Measurements from ENCODE around the gene INSIG1.
A peak's percentile ranks its signal among the peaks of the same experiment; 100 is the strongest.

INSIG1 gene

DNA sequence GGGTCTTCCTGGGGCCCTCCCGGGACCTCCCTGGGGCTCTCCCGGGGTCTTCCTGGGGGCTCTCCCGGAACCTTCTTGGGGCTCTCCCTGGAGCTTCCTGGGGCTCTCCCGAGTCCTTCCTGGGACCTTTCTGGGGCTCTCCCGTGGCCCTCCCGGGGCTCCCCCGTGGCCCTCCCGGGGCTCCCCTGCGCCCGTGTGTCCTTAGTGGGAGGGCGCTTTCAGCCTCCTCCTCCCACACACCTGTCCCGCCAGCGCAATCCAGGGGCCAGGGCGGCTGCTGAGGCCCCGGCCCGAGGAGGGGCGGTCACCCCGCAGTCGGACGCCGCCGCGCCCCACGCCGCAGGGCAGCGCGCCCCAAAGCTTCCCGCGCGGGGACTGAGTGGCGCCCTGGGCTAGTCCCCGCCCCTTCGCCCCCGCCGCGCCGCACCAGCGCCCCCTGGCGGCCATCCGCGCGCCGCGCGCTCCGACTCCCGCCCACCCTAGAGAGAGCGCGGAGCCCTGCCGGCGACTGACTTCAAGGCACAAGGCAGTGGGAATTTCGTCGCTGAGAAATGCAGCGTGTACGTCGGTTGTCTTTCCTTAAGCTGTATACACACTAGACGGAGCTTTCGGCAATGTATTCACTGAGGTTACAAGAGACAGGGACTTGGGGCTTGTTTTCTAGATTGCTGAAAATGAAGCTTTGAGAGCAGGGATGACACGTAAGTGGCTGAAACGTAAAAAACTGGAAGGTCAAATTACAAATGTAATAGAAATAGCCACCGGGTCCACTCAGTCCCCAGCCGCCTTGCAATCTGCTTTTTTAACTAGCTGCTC, 47.1 kb downstream of the INSIG1 start:
- Histone ChIP-seq H3K36me3 (ENCODE audit: insufficient read depth, low read length) (no peaks in the 10 kb centered on the region), H3K9ac (ENCODE audit: low read depth, low read length) (peak overlapping the region; percentile 75), H3K79me2 (ENCODE audit: insufficient read depth, low read length) (no peaks in the 10 kb centered on the region), H3K4me1 (ENCODE audit: insufficient read depth, low read length) (peaks cover 26% of the 10 kb centered on the region), H3K27ac (ENCODE audit: low read length) (peak overlapping the region; percentile 79), H4K20me1 (ENCODE audit: insufficient read depth, low read length) (no peaks in the 10 kb centered on the region), H3K4me3 (ENCODE audit: low read depth in 1 of 2, low read length in 2 of 2) (peak overlapping the region; percentile 18 to 60; a peak in 3 of 4 replicates), H2AFZ (ENCODE audit: low read depth, low read length) (peak overlapping the region; percentile 86), H3K27me3 (ENCODE audit: insufficient read depth, low read length, poor library complexity) (no peaks in the 10 kb centered on the region), H3K4me2 (ENCODE audit: insufficient read depth, low read length) (peak overlapping the region; percentile 89), H3K9me3 (ENCODE audit: insufficient read depth, low read length, severe bottlenecking) (peaks cover 5% of the 10 kb centered on the region)
- DNase-seq (peak; percentile 84), ATAC-seq (ENCODE audit: insufficient read depth, low read depth) (peak; percentile 97)
- TF ChIP-seq CTCF (IDR thresholded peaks at IDR 0.05; ENCODE audit: borderline replicate concordance, extremely low read depth, low read length, poor library complexity, severe bottlenecking) (peak; percentile 92), EZH2 (IDR thresholded peaks at IDR 0.05; ENCODE audit: borderline replicate concordance, low read depth, low read length, severe bottlenecking) (no peak)

DNA sequence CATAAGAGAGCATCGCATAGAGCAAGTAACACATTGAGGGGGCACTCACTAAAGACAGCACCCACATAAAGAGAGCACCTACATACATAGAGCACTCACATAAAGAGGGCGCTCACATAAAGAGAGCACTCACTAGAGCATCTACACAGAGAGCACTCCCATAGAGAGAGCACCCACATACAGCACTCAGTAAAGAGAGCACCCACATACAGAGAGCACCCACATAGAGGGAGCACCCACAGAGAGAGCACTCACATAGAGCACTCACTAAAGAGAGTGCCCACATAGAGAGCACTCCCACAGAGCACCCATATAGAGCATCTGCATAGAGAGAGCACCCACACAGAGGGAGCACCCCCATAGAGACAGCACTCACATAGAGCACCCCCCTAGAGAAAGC, 47.8 kb downstream of the INSIG1 start:
- TF ChIP-seq CTCF (IDR thresholded peaks at IDR 0.05; ENCODE audit: borderline replicate concordance, extremely low read depth, low read length, poor library complexity, severe bottlenecking) (no peak), EZH2 (IDR thresholded peaks at IDR 0.05; ENCODE audit: borderline replicate concordance, low read depth, low read length, severe bottlenecking) (no peak)
- no peaks in the 10 kb centered on the region for H4K20me1 ChIP-seq (ENCODE audit: insufficient read depth, low read length)
- H3K36me3 ChIP-seq (ENCODE audit: insufficient read depth, low read length): no peaks in the 10 kb centered on the region
- DNase-seq: no peak
- peak overlapping the region; percentile 75; the same call in 1 of the 2 replicates for H3K9ac ChIP-seq (ENCODE audit: low read depth, low read length)
- H3K4me3 ChIP-seq (ENCODE audit: low read depth in 1 of 2, low read length in 2 of 2): no peak overlapping the region
- peak overlapping the region; percentile 89; the same call in 1 of the 2 replicates for H3K4me2 ChIP-seq (ENCODE audit: insufficient read depth, low read length)
- no peak overlapping the region for H2AFZ ChIP-seq (ENCODE audit: low read depth, low read length)
- H3K9me3 ChIP-seq (ENCODE audit: insufficient read depth, low read length, severe bottlenecking): peaks cover 5% of the 10 kb centered on the region
- peaks cover 19% of the 10 kb centered on the region for H3K4me1 ChIP-seq (ENCODE audit: insufficient read depth, low read length)
- no peaks in the 10 kb centered on the region for H3K27me3 ChIP-seq (ENCODE audit: insufficient read depth, low read length, poor library complexity)
- no peaks in the 10 kb centered on the region for H3K79me2 ChIP-seq (ENCODE audit: insufficient read depth, low read length)
- H3K27ac ChIP-seq (ENCODE audit: low read length): no peak overlapping the region
- peak; percentile 23; the same call in 2 of the 3 replicates for ATAC-seq (ENCODE audit: insufficient read depth, low read depth)

DNA sequence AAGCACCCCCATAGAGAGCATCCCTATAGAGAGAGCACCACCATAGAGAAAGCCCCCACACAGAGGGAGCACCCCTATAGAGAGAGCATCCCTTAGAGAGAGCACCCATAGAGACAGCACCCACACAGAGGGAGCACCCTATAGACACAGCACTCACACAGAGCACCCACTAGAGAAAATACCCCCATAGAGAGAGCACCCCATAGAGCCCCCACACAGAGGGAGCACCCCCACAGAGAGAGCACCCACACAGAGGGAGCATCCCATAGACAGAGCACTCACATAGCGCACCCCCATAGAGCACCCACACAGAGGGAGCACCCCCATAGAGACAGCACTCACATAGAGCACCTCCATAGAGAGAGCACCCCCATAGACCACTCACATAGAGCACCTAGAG, 48.6 kb downstream of the INSIG1 start:
- Histone ChIP-seq H3K4me2 (ENCODE audit: insufficient read depth, low read length) (no peak overlapping the region), H3K9me3 (ENCODE audit: insufficient read depth, low read length, severe bottlenecking) (peaks cover 5% of the 10 kb centered on the region), H3K27ac (ENCODE audit: low read length) (no peak overlapping the region), H4K20me1 (ENCODE audit: insufficient read depth, low read length) (no peaks in the 10 kb centered on the region), H3K4me3 (ENCODE audit: low read depth in 1 of 2, low read length in 2 of 2) (no peak overlapping the region), H3K9ac (ENCODE audit: low read depth, low read length) (no peak overlapping the region), H3K27me3 (ENCODE audit: insufficient read depth, low read length, poor library complexity) (no peaks in the 10 kb centered on the region), H2AFZ (ENCODE audit: low read depth, low read length) (no peak overlapping the region), H3K36me3 (ENCODE audit: insufficient read depth, low read length) (no peaks in the 10 kb centered on the region), H3K4me1 (ENCODE audit: insufficient read depth, low read length) (peaks cover 15% of the 10 kb centered on the region), H3K79me2 (ENCODE audit: insufficient read depth, low read length) (no peaks in the 10 kb centered on the region)
- ATAC-seq (ENCODE audit: insufficient read depth, low read depth) (no peak), DNase-seq (no peak)
- TF ChIP-seq CTCF (IDR thresholded peaks at IDR 0.05; ENCODE audit: borderline replicate concordance, extremely low read depth, low read length, poor library complexity, severe bottlenecking) (no peak), EZH2 (IDR thresholded peaks at IDR 0.05; ENCODE audit: borderline replicate concordance, low read depth, low read length, severe bottlenecking) (no peak)

Measured in DND-41 (cell line).